Thyroid gland (tissue), 4 donors: Measurements from ENCODE around the gene PKHD1. TPM values are rescaled to one million over a fixed set of nuclear protein-coding genes. Genes with fewer than 3 reads are reported as not detected.

Experiments used
- DNase-seq, 2 donors: peaks; one replicate each; pipeline ENCODE4 v3.0.0-alpha.2; 2019
- H3K27ac ChIP-seq, 3 donors: fragments of 200-600 bp; sonication (generic); 1 replicate in 2 of 3; 2 replicates in 1 of 3; pipeline ENCODE4 v1.5.1; 2016 to 2019; ENCODE audit warnings: mild to moderate bottlenecking in 1 of 3, moderate library complexity in 1 of 3
- H3K27me3 ChIP-seq: fragments of 200-600 bp; sonication (generic); one replicate; pipeline ENCODE4 v1.5.1; 2019
- H3K36me3 ChIP-seq, 2 donors: fragments of 200-600 bp; sonication (generic); one replicate each; pipeline ENCODE4 v1.5.1; 2016 to 2019
- H3K4me1 ChIP-seq, 2 donors: fragments of 200-600 bp; sonication (generic); one replicate each; pipeline ENCODE4 v1.5.1; 2017 to 2019
- H3K4me3 ChIP-seq, 3 donors: fragments of 200-600 bp; sonication (generic); replicated peaks in 1 of 3; 1 replicate in 2 of 3; 2 replicates in 1 of 3; pipeline ENCODE4 v1.5.1; 2016; ENCODE audit warnings: mild to moderate bottlenecking in 1 of 3
- H3K9me3 ChIP-seq: fragments of 200-600 bp; sonication (generic); one replicate; pipeline ENCODE4 v1.5.1; 2017
- CTCF ChIP-seq, 6 experiments: fragments of 200-600 bp in 3 of 6; fragments of 450-650 bp in 3 of 6; sonication (generic) in 3 of 6; IDR thresholded peaks; one replicate each; pipeline ENCODE4 v1.5.1; 2016 to 2019; ENCODE audit warnings: antibody characterized with exemption in 6 of 6, mild to moderate bottlenecking in 2 of 6, inconsistent platforms in 1 of 6, moderate library complexity in 1 of 6
- POLR2A ChIP-seq, 2 donors: fragments of 450-650 bp; IDR thresholded peaks; one replicate each; pipeline ENCODE4 v1.6.1; 2017; ENCODE audit warnings: antibody characterized with exemption in 2 of 2, mild to moderate bottlenecking in 2 of 2, moderate library complexity in 1 of 2
- WGBS, 2 donors: methylation state at CpG; one replicate each; pipeline ENCODE4 v1.1.5; 2017; 5-methylcytosine and 5-hydroxymethylcytosine counted together
- intact Hi-C: fragments of 100-400 bp; cut with DNase I; formaldehyde crosslinking; loops from one replicate; pipeline ENCODE4 v1.15.1; 2023
- total RNA-seq, 4 donors: library from RNA; depleted of rRNA; stranded (reverse); fragments of >200 nt; gene quantifications; one replicate each; pipeline ENCODE4 v1.2.3, GENCODE V29; 2016

PKHD1 gene
- total RNA-seq, 4 donors from 2014 or later = under 0.01 to 0.11 (median 0.07) TPM

- TF ChIP-seq POLR2A (IDR thresholded peaks at IDR 0.05) (no peak), CTCF (IDR thresholded peaks at IDR 0.05) (no peak)
- no peak overlapping the region for H3K27ac ChIP-seq
- WGBS, 2 donors = 87 to 90% methylated on average over 2 of the region's 2 CpGs
- no peaks in the 10 kb centered on the region for H3K9me3 ChIP-seq
- H3K4me3 ChIP-seq = no peak overlapping the region
- intact Hi-C loops = no loop called here
- no peaks in the 10 kb centered on the region for H3K36me3 ChIP-seq
- no peaks in the 10 kb centered on the region for H3K27me3 ChIP-seq
- peaks cover 0 to 8% of the 10 kb centered on the region in 2 donors for H3K4me1 ChIP-seq
- no peak for DNase-seq
Measured at GRCh38 chr6:51846531-51846930, 240.9 kb downstream of the PKHD1 start.

GRCh38 chr6:51844336-51844735 lies 243.1 kb downstream of the PKHD1 start:
- Histone ChIP-seq H3K27me3 (no peaks in the 10 kb centered on the region), H3K27ac (no peak overlapping the region), H3K9me3 (no peaks in the 10 kb centered on the region), H3K36me3 (no peaks in the 10 kb centered on the region), H3K4me1 (peaks cover 0 to 8% of the 10 kb centered on the region in 2 donors), H3K4me3 (no peak overlapping the region)
- intact Hi-C loops = no loop called here
- TF ChIP-seq POLR2A (IDR thresholded peaks at IDR 0.05) (no peak), CTCF (IDR thresholded peaks at IDR 0.05) (no peak)
- DNase-seq = peak in 1 of 2 donors; percentile 3
- WGBS, 2 donors = 61 to 62% methylated on average over 3 of the region's 3 CpGs

- H3K27me3 ChIP-seq = no peaks in the 10 kb centered on the region
- TF ChIP-seq CTCF (IDR thresholded peaks at IDR 0.05) (no peak), POLR2A (IDR thresholded peaks at IDR 0.05) (no peak)
- no peak overlapping the region for H3K4me3 ChIP-seq
- peaks cover 0 to 8% of the 10 kb centered on the region in 2 donors for H3K4me1 ChIP-seq
- WGBS, 2 donors = 84 to 93% methylated on average over 5 of the region's 5 CpGs
- H3K36me3 ChIP-seq = no peaks in the 10 kb centered on the region
- no peak for DNase-seq
- H3K9me3 ChIP-seq = no peaks in the 10 kb centered on the region
- intact Hi-C loops = no loop called here
- H3K27ac ChIP-seq = no peak overlapping the region
Measured at GRCh38 chr6:51843456-51844056, 243.9 kb downstream of the PKHD1 start.

- Histone ChIP-seq H3K27ac (no peak overlapping the region), H3K27me3 (no peaks in the 10 kb centered on the region), H3K36me3 (no peaks in the 10 kb centered on the region), H3K9me3 (no peaks in the 10 kb centered on the region), H3K4me1 (peaks cover 0 to 8% of the 10 kb centered on the region in 2 donors), H3K4me3 (no peak overlapping the region)
- 82 to 83% methylated on average over 8 of the region's 8 CpGs for WGBS, 2 donors
- DNase-seq = no peak
- intact Hi-C loops = no loop called here
- no peak for TF ChIP-seq POLR2A (IDR thresholded peaks at IDR 0.05)
- TF ChIP-seq CTCF (IDR thresholded peaks at IDR 0.05) = no peak
Measured at GRCh38 chr6:51842804-51843378, 244.5 kb downstream of the PKHD1 start.

- no peak overlapping the region for H3K27ac ChIP-seq
- H3K4me3 ChIP-seq = no peak overlapping the region
- no peak for DNase-seq
- 74 to 79% methylated on average over 11 of the region's 11 CpGs for WGBS, 2 donors
- intact Hi-C loops = no loop called here
- peaks cover 0 to 8% of the 10 kb centered on the region in 2 donors for H3K4me1 ChIP-seq
- no peaks in the 10 kb centered on the region for H3K36me3 ChIP-seq
- H3K27me3 ChIP-seq = no peaks in the 10 kb centered on the region
- TF ChIP-seq CTCF (IDR thresholded peaks at IDR 0.05) = no peak
- no peak for TF ChIP-seq POLR2A (IDR thresholded peaks at IDR 0.05)
- H3K9me3 ChIP-seq = no peaks in the 10 kb centered on the region
Measured at GRCh38 chr6:51842061-51842803, 245.2 kb downstream of the PKHD1 start.
